ENCODE measurements around the gene DGLUCY.

- no peak for TF ChIP-seq ZBTB33 (IDR thresholded peaks at IDR 0.05)
- TF ChIP-seq CTCF (IDR thresholded peaks at IDR 0.05; ENCODE audit: low read depth, low read length, missing input control): no peak
- no peak for TF ChIP-seq MAX (IDR thresholded peaks at IDR 0.05)
- no peak for TF ChIP-seq RAD21 (IDR thresholded peaks at IDR 0.05)
Measured at GRCh38 chr14:91078095-91078737, 35.7 kb upstream of the DGLUCY start.

Measured in liver (tissue), 3 donors.